Measurements from ENCODE around the gene AFAP1.

GRCh38 chr4:7842384-7843279, 97.0 kb downstream of the AFAP1 start:
- no peak for TF ChIP-seq CTCF (IDR thresholded peaks at IDR 0.05)
- no peak for TF ChIP-seq POLR2AphosphoS5 (IDR thresholded peaks at IDR 0.05; ENCODE audit: low read depth, low read length)
- no peak for TF ChIP-seq SIN3A (IDR thresholded peaks at IDR 0.05; ENCODE audit: borderline replicate concordance, insufficient read depth, low read depth, low read length)
